Measurements from ENCODE around the gene VMP1.

VMP1 gene

GRCh38 chr17:59707149-59707970, at the start of gene VMP1, which contains the start of gene PTRH2:
VMP1 (plus strand) TSS chr17:59707654; CDS start chr17:59731447, 23,793 bp downstream.
PTRH2 (minus strand) TSS chr17:59707430; CDS start chr17:59697978, 9,452 bp downstream.
- Histone ChIP-seq H3K9me3 (ENCODE audit: control insufficient read depth, insufficient read depth, low read depth, low read length) (no peaks in the 10 kb centered on the region), H3K36me3 (ENCODE audit: control insufficient read depth in 2 of 2, insufficient read depth in 1 of 2, low read length in 2 of 2) (peaks cover 16% of the 10 kb centered on the region in 2 experiments; a peak in 2 of 3 replicates), H3K27ac (ENCODE audit: extremely low read depth, low read depth, low read length) (peak within 1 kb of the TSS; percentile 90), H3K4me1 (ENCODE audit: control insufficient read depth, insufficient read depth, low read length) (peaks cover 16% of the 10 kb centered on the region), H3K4me3 (ENCODE audit: low read depth, low read length) (peak within 1 kb of the TSS; percentile 95)
- ChIA-PET CTCF (interaction anchor here (0.6 to 2.3 kb wide), 5 partner anchors 18 to 931 kb away, joined by 3 to 6 read pairs (median 3); no protein-coding TSS in a partner anchor), POLR2A (interaction anchor here (0.5 to 3.0 kb wide), 29 partner anchors 14 to 341 kb away, joined by 3 to 31 read pairs (median 3); partner anchors contain the start of genes CLTC, DHX40, RNFT1 and RPS6KB1)
- TF ChIP-seq ZNF837 (tag by site-specific recombination; IDR thresholded peaks at IDR 0.05) = no peak
- no peak for TF ChIP-seq ZNF37A (tag by site-specific recombination; IDR thresholded peaks at IDR 0.05)
- no peak for TF ChIP-seq ZNF670 (tag by site-specific recombination; IDR thresholded peaks at IDR 0.05; ENCODE audit: low read depth)
- peak; percentile 29; the same call in 1 of the 2 replicates for TF ChIP-seq ZNF843 (tag by site-specific recombination; IDR thresholded peaks at IDR 0.05)
- TF ChIP-seq ZNF292 (tag by site-specific recombination; IDR thresholded peaks at IDR 0.05; ENCODE audit: borderline replicate concordance, low read depth) = no peak
- no peak for TF ChIP-seq ZNF311 (tag by site-specific recombination; IDR thresholded peaks at IDR 0.05; ENCODE audit: borderline replicate concordance)
- TF ChIP-seq HOXA7 (CRISPR knock-in tag; IDR thresholded peaks at IDR 0.05; ENCODE audit: borderline replicate concordance) = no peak
- peak; percentile 93 for TF ChIP-seq KLF10 (tag by site-specific recombination; IDR thresholded peaks at IDR 0.05)
- TF ChIP-seq ZNF558 (tag by site-specific recombination; IDR thresholded peaks at IDR 0.05) = no peak
- no peak for TF ChIP-seq ZSCAN16 (tag by site-specific recombination; IDR thresholded peaks at IDR 0.05)
- no peak for TF ChIP-seq ZNF211 (tag by site-specific recombination; IDR thresholded peaks at IDR 0.05; ENCODE audit: low read depth)
- no peak for TF ChIP-seq ZBTB26 (tag by site-specific recombination; optimal IDR thresholded peaks at IDR 0.05)
- TF ChIP-seq ZNF610 (tag by site-specific recombination; IDR thresholded peaks at IDR 0.05; ENCODE audit: borderline replicate concordance) = no peak
- TF ChIP-seq GLIS2 (tag by site-specific recombination; IDR thresholded peaks at IDR 0.05) = no peak
- no peak for TF ChIP-seq ZBTB49 (tag by site-specific recombination; IDR thresholded peaks at IDR 0.05; ENCODE audit: low read depth)
- TF ChIP-seq ZNF501 (tag by site-specific recombination; IDR thresholded peaks at IDR 0.05) = peak; percentile 57; the same call in 1 of the 2 replicates
- no peak for TF ChIP-seq ZSCAN4 (tag by site-specific recombination; IDR thresholded peaks at IDR 0.05)
- no peak for TF ChIP-seq ZNF184 (tag by site-specific recombination; IDR thresholded peaks at IDR 0.05)
- 0 out of 2 replicates have a peak, but pooled peaks have one; percentile 12 for TF ChIP-seq KLF17 (tag by site-specific recombination; IDR thresholded peaks at IDR 0.05)
- no peak for TF ChIP-seq ZNF248 (tag by site-specific recombination; IDR thresholded peaks at IDR 0.05)
- TF ChIP-seq ZNF645 (tag by site-specific recombination; IDR thresholded peaks at IDR 0.05) = no peak
- TF ChIP-seq ZNF366 (tag by site-specific recombination; conservative IDR thresholded peaks at IDR 0.05) = peak; percentile 100
- 0 out of 2 replicates have a peak, but pooled peaks have one; percentile 4 for TF ChIP-seq ZNF654 (tag by site-specific recombination; IDR thresholded peaks at IDR 0.05; ENCODE audit: low read depth)
- 0 out of 2 replicates have a peak, but pooled peaks have one; percentile 42 for TF ChIP-seq ZBTB20 (tag by site-specific recombination; IDR thresholded peaks at IDR 0.05)
- no peak for TF ChIP-seq ZNF133 (tag by site-specific recombination; IDR thresholded peaks at IDR 0.05)
